ENCODE measurements around the gene PTPRG.

The PTPRG gene

GRCh38 chr3:61933798-61934504 is 372.6 kb downstream of the PTPRG start:
- peaks cover 30% of the 10 kb centered on the region for H3K4me1 ChIP-seq (ENCODE audit: insufficient read depth, low read length)
- H3K27ac ChIP-seq (ENCODE audit: low read depth, low read length) = no peak overlapping the region
- WGBS = 96% methylated on average over 4 of the region's 5 CpGs
- no peak overlapping the region for H3K9ac ChIP-seq (ENCODE audit: low read depth, low read length)
- 0 out of 2 replicates have a peak, but pooled peaks cover 6% of the 10 kb centered on the region for H3K36me3 ChIP-seq (ENCODE audit: insufficient read depth, low read length)
- no peaks in the 10 kb centered on the region for H3K27me3 ChIP-seq (ENCODE audit: insufficient read depth, low read length)
- no peaks in the 10 kb centered on the region for H3K9me3 ChIP-seq (ENCODE audit: insufficient read depth, low read depth, low read length)
- H3K4me3 ChIP-seq (ENCODE audit: low read length) = no peak overlapping the region

GRCh38 chr3:61934505-61934871 is 373.1 kb downstream of the PTPRG start:
- 95% methylated on average over 1 of the region's 1 CpG for WGBS
- Histone ChIP-seq H3K27ac (ENCODE audit: low read depth, low read length) (no peak overlapping the region), H3K27me3 (ENCODE audit: insufficient read depth, low read length) (no peaks in the 10 kb centered on the region), H3K36me3 (ENCODE audit: insufficient read depth, low read length) (0 out of 2 replicates have a peak, but pooled peaks cover 6% of the 10 kb centered on the region), H3K9ac (ENCODE audit: low read depth, low read length) (no peak overlapping the region), H3K4me3 (ENCODE audit: low read length) (no peak overlapping the region), H3K4me1 (ENCODE audit: insufficient read depth, low read length) (peaks cover 35% of the 10 kb centered on the region), H3K9me3 (ENCODE audit: insufficient read depth, low read depth, low read length) (no peaks in the 10 kb centered on the region)

DNA sequence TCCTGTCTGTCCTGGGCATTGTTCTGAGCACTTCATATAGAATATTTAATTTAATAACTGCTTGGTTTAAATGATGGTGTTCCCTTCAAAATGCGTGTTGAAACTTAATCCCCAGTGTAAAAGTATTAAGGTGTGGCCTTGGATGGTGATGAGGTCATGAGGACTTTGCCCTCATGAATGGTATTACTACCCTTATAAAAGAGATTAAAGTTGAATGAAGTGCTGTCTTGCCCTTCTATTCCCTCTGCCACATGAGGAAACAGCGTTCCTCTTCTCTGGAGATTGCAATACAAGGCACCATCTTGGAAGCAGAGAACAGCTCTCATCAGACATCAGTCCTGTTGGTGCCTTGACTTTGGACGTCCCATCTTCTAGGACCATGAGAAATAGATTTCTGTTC is 374.4 kb downstream of the PTPRG start:
- peaks cover 38% of the 10 kb centered on the region for H3K4me1 ChIP-seq (ENCODE audit: insufficient read depth, low read length)
- no peak overlapping the region for H3K9ac ChIP-seq (ENCODE audit: low read depth, low read length)
- H3K9me3 ChIP-seq (ENCODE audit: insufficient read depth, low read depth, low read length) = no peaks in the 10 kb centered on the region
- 0 out of 2 replicates have a peak, but pooled peaks cover 6% of the 10 kb centered on the region for H3K36me3 ChIP-seq (ENCODE audit: insufficient read depth, low read length)
- no peak overlapping the region for H3K27ac ChIP-seq (ENCODE audit: low read depth, low read length)
- H3K4me3 ChIP-seq (ENCODE audit: low read length) = no peak overlapping the region
- WGBS = 90% methylated on average over 3 of the region's 3 CpGs
- H3K27me3 ChIP-seq (ENCODE audit: insufficient read depth, low read length) = no peaks in the 10 kb centered on the region

DNA sequence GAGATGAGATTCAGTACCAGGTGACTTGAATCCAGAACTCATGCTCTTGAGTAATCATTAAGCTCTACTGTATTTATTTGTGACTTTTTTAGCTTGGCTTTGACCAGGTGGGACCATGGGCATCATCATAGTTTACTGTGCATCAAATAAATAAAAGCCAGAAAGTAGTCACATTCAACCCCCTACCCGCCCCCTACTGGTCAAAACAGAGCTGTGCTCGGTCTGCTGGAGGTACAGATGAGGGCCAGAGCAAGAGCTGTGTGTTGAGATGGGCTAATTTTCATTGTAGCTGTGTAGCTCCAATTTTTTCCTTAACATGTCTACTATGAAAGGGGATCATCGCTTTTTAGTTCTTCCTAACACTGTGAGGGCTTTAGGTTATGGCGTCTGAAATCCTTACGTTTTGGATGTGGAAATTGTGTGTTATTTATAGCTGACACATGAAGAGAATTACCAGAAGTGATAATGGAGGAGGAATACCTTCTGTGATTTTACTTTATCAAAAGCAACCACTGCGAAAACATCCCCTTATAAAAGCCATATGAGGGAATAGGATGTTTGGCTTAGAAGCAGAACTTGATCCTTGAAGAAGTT is 375.1 kb downstream of the PTPRG start:
- Histone ChIP-seq H3K9me3 (ENCODE audit: insufficient read depth, low read depth, low read length) (no peaks in the 10 kb centered on the region), H3K27me3 (ENCODE audit: insufficient read depth, low read length) (no peaks in the 10 kb centered on the region), H3K4me1 (ENCODE audit: insufficient read depth, low read length) (peaks cover 34% of the 10 kb centered on the region), H3K36me3 (ENCODE audit: insufficient read depth, low read length) (0 out of 2 replicates have a peak, but pooled peaks cover 6% of the 10 kb centered on the region), H3K4me3 (ENCODE audit: low read length) (no peak overlapping the region), H3K27ac (ENCODE audit: low read depth, low read length) (no peak overlapping the region), H3K9ac (ENCODE audit: low read depth, low read length) (no peak overlapping the region)
- WGBS = 51% methylated on average over 5 of the region's 6 CpGs

- peak overlapping the region; percentile 12; the same call in 1 of the 2 replicates for H3K27ac ChIP-seq (ENCODE audit: low read depth, low read length)
- H3K9ac ChIP-seq (ENCODE audit: low read depth, low read length) = no peak overlapping the region
- H3K9me3 ChIP-seq (ENCODE audit: insufficient read depth, low read depth, low read length) = no peaks in the 10 kb centered on the region
- H3K4me3 ChIP-seq (ENCODE audit: low read length) = no peak overlapping the region
- 0 out of 2 replicates have a peak, but pooled peaks cover 6% of the 10 kb centered on the region for H3K36me3 ChIP-seq (ENCODE audit: insufficient read depth, low read length)
- 95% methylated on average over 3 of the region's 3 CpGs for WGBS
- peaks cover 30% of the 10 kb centered on the region for H3K4me1 ChIP-seq (ENCODE audit: insufficient read depth, low read length)
- H3K27me3 ChIP-seq (ENCODE audit: insufficient read depth, low read length) = no peaks in the 10 kb centered on the region
These were observed 376.1 kb downstream of the PTPRG start for GRCh38 chr3:61937477-61937876.

DNA sequence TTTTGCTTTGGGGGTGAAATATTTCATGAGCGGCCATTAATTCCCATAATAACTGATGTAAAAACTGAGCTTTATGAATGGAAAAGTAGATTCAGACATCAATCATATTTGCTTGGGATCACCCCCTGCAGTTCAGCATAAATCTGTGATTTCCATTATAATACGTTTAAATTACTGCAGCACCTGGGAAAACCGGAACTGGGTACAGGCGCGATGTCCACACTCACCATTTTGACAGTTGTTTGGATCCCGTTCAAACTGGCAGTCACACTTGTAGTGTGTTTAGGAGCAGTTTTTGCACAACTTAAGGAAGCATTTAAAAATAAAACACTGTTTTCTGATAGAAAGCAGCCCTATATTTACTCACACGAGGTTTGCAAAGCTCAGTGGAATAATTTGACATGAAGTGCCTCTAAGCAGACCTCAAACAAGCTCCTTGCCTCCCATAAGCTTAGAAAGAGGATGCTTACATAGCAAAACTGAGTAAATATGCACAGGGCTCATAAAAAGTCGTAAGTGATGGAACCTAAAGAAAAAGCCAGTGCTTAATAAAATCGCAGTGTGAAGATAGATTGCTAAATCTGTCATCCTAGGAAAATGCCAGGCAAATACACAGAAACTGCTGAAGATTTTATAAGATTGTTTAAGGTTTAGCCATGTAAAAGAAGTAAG is 377.6 kb downstream of the PTPRG start:
- WGBS = 94% methylated on average over 9 of the region's 9 CpGs
- Histone ChIP-seq H3K27me3 (ENCODE audit: insufficient read depth, low read length) (no peaks in the 10 kb centered on the region), H3K9me3 (ENCODE audit: insufficient read depth, low read depth, low read length) (no peaks in the 10 kb centered on the region), H3K27ac (ENCODE audit: low read depth, low read length) (no peak overlapping the region), H3K9ac (ENCODE audit: low read depth, low read length) (no peak overlapping the region), H3K4me1 (ENCODE audit: insufficient read depth, low read length) (peaks cover 21% of the 10 kb centered on the region), H3K4me3 (ENCODE audit: low read length) (no peak overlapping the region), H3K36me3 (ENCODE audit: insufficient read depth, low read length) (0 out of 2 replicates have a peak, but pooled peaks cover 6% of the 10 kb centered on the region)

- no peaks in the 10 kb centered on the region for H3K27me3 ChIP-seq (ENCODE audit: insufficient read depth, low read length)
- no peaks in the 10 kb centered on the region for H3K36me3 ChIP-seq (ENCODE audit: insufficient read depth, low read length)
- H3K9ac ChIP-seq (ENCODE audit: low read depth, low read length) = no peak overlapping the region
- 100% methylated on average over 2 of the region's 2 CpGs for WGBS
- no peak overlapping the region for H3K4me3 ChIP-seq (ENCODE audit: low read length)
- H3K9me3 ChIP-seq (ENCODE audit: insufficient read depth, low read depth, low read length) = no peaks in the 10 kb centered on the region
- peaks cover 31% of the 10 kb centered on the region for H3K4me1 ChIP-seq (ENCODE audit: insufficient read depth, low read length)
- no peak overlapping the region for H3K27ac ChIP-seq (ENCODE audit: low read depth, low read length)
These were observed 378.9 kb downstream of the PTPRG start for GRCh38 chr3:61940236-61940635.

DNA sequence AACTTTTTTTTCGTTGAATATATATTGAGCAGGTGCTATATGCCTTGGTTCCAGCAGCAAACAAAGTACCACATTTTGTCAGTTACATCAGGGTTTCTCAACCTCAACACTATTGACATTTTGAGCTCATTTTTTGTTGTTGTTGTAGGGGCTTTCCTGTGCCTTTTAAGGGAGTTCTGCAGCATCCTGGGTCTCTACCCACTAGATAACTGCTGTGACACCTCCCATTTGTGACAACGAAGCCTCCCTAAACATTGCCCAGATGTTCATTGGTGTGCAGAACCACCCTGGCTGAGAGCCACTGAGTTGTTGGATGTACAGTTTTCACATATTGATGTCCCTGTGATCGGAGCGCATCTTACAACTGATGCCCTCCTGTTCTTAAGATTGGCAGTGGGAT is 382.6 kb downstream of the PTPRG start:
- H3K4me3 ChIP-seq (ENCODE audit: low read length) = no peak overlapping the region
- 94% methylated on average over 3 of the region's 4 CpGs for WGBS
- H3K27me3 ChIP-seq (ENCODE audit: insufficient read depth, low read length) = no peaks in the 10 kb centered on the region
- no peak overlapping the region for H3K27ac ChIP-seq (ENCODE audit: low read depth, low read length)
- H3K36me3 ChIP-seq (ENCODE audit: insufficient read depth, low read length) = no peaks in the 10 kb centered on the region
- no peaks in the 10 kb centered on the region for H3K9me3 ChIP-seq (ENCODE audit: insufficient read depth, low read depth, low read length)
- H3K9ac ChIP-seq (ENCODE audit: low read depth, low read length) = no peak overlapping the region
- H3K4me1 ChIP-seq (ENCODE audit: insufficient read depth, low read length) = peaks cover 49% of the 10 kb centered on the region

DNA sequence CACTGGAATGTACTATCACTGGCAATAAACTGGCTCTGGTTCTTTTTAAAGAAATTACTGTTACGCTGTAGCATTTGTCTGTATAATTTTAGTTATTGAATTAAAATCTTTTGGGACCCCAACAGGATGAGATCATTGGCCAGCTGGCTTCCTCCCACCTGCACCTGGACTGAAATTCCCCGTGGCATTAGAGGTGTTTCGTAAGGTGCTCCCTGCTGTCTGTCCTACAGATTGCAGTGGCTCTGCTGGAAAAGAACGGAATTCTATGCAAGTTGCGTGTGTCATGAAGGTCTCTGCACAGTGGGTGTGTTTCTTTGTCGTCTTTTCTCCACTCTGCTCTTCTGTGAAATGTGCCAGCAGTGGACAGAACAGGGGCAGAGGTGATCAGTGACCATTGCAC is 383.4 kb downstream of the PTPRG start:
- no peaks in the 10 kb centered on the region for H3K9me3 ChIP-seq (ENCODE audit: insufficient read depth, low read depth, low read length)
- H3K4me3 ChIP-seq (ENCODE audit: low read length) = no peak overlapping the region
- H3K36me3 ChIP-seq (ENCODE audit: insufficient read depth, low read length) = no peaks in the 10 kb centered on the region
- 86% methylated on average over 6 of the region's 6 CpGs for WGBS
- H3K9ac ChIP-seq (ENCODE audit: low read depth, low read length) = no peak overlapping the region
- H3K4me1 ChIP-seq (ENCODE audit: insufficient read depth, low read length) = peaks cover 48% of the 10 kb centered on the region
- H3K27me3 ChIP-seq (ENCODE audit: insufficient read depth, low read length) = no peaks in the 10 kb centered on the region
- H3K27ac ChIP-seq (ENCODE audit: low read depth, low read length) = no peak overlapping the region; the same call in 1 of the 2 replicates

DNA sequence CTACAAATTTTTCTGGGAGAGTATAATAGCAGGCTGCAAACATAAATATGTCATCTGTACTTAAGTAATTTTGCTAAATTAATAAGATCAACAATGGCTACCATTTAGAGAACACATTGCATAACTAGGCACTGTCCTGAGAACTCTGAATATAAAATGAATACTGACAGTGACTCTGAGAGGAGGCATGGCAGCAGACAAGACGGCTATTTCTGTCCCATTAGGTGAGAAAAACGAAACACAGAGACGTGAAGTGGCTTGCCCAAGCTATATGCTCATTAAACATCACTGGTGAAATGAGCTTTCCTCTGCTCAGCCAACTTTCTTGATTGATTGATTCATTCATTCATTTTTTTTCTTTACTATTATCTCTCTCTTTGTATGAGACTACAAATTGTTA is 384.3 kb downstream of the PTPRG start:
- no peak overlapping the region for H3K4me3 ChIP-seq (ENCODE audit: low read length)
- no peaks in the 10 kb centered on the region for H3K36me3 ChIP-seq (ENCODE audit: insufficient read depth, low read length)
- no peaks in the 10 kb centered on the region for H3K27me3 ChIP-seq (ENCODE audit: insufficient read depth, low read length)
- peak overlapping the region; percentile 16; the same call in 1 of the 2 replicates for H3K27ac ChIP-seq (ENCODE audit: low read depth, low read length)
- WGBS = 75% methylated on average over 3 of the region's 3 CpGs
- peaks cover 56% of the 10 kb centered on the region for H3K4me1 ChIP-seq (ENCODE audit: insufficient read depth, low read length)
- H3K9ac ChIP-seq (ENCODE audit: low read depth, low read length) = no peak overlapping the region
- no peaks in the 10 kb centered on the region for H3K9me3 ChIP-seq (ENCODE audit: insufficient read depth, low read depth, low read length)

All from HUES64 (cell line).